HEK293 (cell line): ENCODE measurements around the gene BTBD8.

ENCODE experiments used
- CTCF ChIP-seq: fragments of 450-650 bp; formaldehyde crosslinking; IDR thresholded peaks from 2 replicates; pipeline ENCODE4 v1.5.1; 2016; ENCODE audit warnings: missing biosample characterization, missing genetic modification characterization
- GFI1B ChIP-seq: fragments of 450-650 bp; formaldehyde crosslinking; IDR thresholded peaks from 2 replicates; pipeline ENCODE4 v1.5.1; 2016; ENCODE audit warnings: missing biosample characterization, missing genetic modification characterization
- ZNF174 ChIP-seq: fragments of 450-650 bp; formaldehyde crosslinking; IDR thresholded peaks from 2 replicates; pipeline ENCODE4 v1.5.0; 2017; ENCODE audit warnings: missing biosample characterization, mild to moderate bottlenecking, missing genetic modification characterization
- ZNF449 ChIP-seq: fragments of 450-650 bp; formaldehyde crosslinking; IDR thresholded peaks from 2 replicates; pipeline ENCODE4 v1.5.1; 2017; ENCODE audit warnings: missing biosample characterization, mild to moderate bottlenecking, missing genetic modification characterization, moderate library complexity

- TF ChIP-seq ZNF449 (tag by site-specific recombination): no peak
- no peak for TF ChIP-seq ZNF174 (tag by site-specific recombination)
- TF ChIP-seq CTCF (tag by site-specific recombination): no peak
- no peak for TF ChIP-seq GFI1B
These were observed 56.2 kb downstream of the BTBD8 start for GRCh38 chr1:92136341-92136740.
